Non-pigmented ciliary epithelial cell (primary cell): ENCODE measurements around the gene RADIL.

Source experiments
- DNase-seq: peaks from one replicate; pipeline ENCODE4 v3.0.0-alpha.2; 2010; ENCODE audit warnings: low read depth

The RADIL gene

DNA sequence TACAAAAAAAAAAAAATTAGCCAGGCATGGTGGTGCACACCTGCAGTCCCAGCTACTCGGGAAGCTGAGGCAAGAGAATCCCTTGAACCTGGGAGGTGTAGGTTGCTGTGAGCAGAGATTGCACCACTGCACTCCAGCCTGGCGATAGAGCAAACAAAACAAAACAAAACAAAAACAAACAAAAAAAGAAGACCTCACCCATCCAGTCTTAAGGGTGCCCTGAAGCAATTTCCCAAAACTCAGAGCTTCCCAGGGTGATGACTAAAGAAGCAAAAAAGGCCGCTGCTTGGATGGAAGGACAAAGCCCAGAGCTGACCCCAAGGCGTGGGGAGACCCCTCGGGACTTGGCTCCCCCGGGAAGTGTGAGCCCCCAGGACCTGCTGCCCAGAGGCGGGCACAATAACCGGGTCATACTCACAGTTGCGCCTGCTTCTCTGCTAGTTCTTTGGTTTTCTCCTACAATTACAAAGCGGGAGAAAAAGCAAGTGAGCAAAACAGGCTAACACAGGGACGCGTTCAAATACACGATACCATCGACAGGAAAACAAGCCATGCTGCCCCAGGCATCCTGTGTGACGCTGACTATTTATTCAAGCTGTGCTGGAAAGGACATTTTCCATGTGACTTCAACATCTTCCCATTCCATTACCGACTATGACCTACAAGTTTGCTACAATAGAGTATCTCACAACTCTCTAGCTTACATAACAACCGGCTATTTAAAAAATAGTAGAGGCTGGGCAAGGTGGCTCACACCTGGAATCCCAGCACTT is 51.6 kb downstream of the RADIL start:
- no peak for DNase-seq

DNA sequence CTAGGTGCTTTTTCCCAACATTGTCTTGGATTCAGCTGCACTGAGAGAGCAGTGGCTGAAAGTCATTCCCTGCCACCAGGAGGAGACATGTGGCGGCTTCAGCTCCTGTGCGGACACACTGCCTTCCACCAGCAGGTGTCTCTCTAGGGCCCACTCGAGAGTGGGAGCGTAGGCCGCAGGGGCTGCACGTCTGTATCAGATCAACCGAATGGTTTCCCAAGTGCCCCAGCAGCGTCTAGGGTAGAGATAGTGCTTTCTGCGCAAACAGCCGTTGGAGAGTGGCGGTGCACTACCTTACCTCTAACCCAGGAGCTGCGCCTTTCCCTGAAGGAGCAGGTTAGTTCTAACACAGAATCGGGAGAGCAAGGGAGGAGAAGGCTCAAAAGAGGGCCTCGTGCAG is 53.3 kb downstream of the RADIL start:
- no peak for DNase-seq

DNA sequence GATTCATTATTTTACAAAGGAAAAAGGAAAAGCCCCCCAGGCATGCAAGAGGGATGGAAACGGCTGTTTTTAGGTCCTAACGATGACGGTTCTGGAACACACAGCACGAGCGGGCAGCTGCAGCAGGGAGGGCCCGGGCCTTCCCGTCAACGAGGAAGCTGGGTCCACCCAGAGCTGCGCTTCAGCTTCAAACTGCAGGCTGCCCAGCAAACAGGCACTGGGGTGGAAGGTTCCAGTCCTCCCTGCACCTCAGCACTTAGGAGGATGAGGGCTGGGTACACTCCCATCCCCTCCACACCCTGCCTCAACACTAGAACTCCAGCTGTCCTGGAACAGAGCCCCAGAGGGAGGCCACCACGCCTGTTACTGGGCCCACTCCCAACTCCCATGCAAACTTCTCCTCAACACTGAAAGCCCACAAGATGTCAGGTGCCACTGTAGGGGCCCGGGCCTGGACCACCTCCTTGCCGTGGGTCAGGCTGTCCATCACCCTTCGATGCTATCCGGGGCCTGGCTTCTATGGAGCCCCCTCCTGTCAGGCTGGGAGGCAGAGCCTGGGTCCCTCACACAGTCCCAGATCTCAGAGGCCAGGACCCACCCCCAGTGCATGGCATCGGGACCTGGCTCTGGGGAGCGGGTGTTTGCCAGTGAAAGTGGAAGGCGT is 54.7 kb downstream of the RADIL start:
- DNase-seq = no peak

DNA sequence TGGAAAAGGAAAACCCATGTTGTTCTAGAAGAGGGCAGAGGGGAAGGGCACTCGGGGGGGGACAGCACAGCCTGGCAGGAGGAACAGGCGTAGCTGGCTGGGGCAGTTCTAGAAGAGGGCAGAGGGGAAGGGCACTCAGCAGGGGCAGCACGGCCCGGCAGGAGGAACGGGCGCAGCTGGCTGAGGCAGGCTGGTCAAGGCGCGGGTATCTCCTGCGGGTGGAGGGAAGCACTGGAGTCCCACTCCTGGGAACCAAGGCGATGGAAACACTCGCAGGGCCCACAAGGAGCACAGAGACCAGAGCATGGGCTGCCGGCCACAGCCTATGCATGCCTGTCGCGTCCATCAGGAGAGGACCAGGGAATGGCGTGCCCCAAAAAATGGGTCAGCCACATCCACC is 58.4 kb downstream of the RADIL start:
- no peak for DNase-seq

DNA sequence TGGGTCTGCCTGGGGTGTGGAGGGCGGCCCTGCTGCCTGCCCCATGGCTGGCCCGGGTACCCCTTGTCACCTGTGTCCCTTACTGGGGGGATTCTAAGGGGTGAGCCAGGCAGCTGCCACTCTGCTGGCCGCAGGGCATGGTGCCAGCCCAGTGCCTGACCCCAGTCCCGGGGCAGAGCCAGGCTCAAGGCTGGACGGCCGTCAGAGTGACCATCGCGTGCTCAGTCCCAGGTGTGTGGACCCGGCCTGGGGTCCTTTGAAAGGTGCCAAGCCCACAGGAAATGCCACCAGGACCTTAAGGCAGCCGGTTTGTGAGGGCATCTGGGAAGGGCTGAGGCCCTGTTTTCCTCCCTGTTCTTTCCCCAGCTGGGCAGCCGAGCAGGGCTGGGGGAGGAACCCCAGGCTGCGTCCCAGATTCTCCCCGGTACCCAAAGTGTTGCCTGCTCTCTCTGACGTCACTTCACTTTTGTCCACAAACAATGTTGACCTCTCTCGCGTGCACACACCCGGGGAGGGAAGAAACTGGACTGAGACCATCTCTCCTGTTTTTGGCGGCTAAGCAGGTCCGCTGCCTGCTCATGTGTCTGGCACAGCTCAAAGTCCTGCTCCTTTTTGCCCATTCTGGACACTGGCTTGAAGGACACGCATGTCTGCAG is 59.3 kb downstream of the RADIL start:
- no peak for DNase-seq

DNA sequence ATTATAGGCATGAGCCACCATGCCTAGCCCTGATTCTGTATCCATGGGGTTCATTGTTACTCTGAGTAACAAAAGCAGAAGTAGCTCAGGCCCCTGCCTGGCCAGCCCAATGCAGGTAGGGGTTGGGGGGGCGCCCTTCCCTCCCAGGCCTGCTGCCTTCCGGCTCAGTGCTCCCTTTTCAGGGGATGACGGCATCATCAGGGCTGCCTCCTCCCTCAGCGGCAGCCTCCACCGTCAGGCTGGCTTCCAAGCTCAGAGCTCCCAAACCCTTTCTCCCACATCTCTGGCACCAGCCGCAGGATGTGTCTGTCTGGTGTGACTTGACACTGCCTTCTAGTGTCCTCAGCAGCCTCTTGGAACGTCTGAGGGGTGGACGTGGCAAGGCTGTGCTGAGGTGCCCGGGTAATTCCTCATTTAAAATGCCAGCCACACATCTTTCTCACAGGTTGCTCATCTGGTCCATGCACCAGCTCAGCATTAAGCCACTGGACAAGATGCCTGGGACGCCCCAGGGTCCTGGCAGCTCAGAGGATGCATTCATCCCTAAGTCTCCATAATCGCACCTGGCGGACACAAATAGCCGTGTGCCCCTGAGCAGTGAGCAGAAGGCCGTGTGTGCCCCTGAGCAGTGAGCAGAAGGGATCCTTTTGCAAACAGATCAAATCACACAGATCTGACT is 59.9 kb downstream of the RADIL start:
- DNase-seq = no peak

DNA sequence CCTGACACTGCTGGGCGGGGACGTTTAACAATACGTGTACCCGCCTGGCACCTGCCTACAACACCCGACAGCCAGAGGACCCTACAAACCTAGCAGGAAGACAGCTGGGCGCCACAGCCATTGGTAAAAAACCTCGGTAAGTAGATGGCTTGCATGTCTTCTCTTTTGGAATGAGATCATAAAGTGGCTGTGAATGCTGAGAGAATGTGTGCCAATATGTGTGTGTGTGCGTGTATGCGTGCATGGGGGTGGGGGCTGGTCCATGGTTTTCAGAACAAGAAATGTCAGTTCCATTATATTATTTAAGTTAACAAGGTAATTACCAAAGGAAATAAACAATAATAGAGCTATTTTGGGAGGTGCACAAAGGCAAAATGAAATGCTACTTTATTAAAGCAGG is 60.8 kb downstream of the RADIL start:
- no peak for DNase-seq

DNA sequence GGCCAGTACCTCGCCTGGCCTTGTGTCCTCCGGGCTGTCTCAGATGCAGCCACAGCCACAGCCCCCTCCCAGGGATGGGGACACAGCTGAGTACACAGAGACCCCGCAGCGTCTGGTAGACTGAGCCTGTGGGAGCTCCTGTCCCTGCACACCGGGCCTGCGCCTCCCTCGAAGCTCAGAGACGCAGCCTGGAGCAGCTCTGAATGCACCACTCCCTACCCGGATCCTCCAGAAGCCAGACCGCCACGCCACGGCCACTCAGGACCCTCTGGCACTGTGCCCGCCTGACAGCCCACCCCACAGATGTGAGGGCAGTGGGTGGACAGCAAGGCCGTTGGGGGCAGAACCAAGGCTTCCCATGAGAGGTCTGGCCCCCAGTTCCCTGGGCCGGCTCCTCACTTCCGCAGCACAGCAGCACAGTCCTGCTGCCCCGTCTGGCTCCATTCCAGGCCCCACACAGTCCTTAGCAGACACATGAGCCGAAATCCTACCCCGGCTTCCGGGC is 62.5 kb downstream of the RADIL start:
- no peak for DNase-seq

DNA sequence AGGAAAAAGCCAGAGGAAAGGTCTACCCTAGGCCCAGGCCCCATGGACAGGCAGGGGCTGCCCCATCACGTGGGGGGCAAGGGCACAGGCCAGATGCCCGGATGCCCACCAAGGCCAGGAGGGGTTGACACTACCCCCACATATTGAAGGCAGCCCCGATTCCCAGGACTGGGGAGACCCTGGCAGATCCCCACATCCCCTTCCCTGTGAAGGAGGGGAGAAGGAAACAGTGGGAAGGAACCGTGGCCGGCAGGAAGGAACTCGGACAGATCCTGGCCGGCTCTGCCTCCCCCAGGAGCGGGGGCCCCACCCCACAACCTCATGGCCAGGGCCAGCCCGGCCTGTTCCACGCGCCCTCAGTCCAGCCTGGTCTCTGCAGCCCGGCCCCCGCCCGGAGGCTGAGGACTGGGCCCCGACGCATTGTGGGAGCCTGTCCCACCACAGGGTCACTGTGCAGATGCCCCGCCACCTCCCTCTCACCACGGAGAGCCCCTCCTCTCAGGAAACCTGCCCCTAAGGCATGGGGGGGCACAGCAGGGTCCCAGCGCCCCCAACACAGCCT is 63.0 kb downstream of the RADIL start:
- no peak for DNase-seq

DNA sequence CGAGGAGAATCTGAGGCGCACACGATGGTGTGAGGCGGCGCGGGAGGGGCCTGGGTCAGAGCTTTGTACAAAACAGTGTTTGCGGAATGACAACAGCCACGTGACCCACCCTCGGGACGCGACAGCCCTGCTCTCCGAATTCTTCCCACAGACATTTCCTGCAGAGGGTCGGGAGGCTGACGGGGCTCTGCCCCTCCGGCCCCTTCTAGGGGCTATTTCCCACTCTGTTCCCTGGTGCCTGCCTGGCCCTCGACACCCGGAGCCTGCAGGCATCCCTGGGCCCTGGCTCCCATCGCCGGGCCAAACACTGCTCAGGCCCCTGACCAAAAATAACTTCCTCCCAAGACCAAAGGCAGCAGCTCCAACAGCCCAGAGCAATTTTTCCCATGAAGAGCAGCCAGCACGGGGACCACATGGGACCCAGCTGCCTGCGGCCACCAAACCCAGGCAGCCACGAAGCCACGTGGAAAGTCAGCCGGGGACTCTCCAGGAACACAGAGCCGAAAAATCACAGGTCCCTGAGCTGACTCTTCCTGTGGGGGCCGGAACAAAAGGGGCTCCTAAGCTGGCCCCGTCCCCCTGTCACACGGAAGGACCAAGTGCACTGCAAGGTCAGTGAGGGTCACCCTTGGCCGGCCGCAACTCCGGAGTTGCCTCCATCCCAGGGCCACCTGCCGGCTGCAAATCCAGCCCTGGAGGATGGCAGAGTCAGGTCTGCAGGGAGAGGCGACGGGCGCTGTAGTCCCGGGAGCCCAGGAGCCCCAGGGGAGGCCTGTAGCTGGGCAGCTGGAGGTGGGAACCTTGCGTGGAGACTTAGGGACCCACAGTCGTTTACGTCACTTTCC is 63.7 kb downstream of the RADIL start:
- no peak for DNase-seq

DNA sequence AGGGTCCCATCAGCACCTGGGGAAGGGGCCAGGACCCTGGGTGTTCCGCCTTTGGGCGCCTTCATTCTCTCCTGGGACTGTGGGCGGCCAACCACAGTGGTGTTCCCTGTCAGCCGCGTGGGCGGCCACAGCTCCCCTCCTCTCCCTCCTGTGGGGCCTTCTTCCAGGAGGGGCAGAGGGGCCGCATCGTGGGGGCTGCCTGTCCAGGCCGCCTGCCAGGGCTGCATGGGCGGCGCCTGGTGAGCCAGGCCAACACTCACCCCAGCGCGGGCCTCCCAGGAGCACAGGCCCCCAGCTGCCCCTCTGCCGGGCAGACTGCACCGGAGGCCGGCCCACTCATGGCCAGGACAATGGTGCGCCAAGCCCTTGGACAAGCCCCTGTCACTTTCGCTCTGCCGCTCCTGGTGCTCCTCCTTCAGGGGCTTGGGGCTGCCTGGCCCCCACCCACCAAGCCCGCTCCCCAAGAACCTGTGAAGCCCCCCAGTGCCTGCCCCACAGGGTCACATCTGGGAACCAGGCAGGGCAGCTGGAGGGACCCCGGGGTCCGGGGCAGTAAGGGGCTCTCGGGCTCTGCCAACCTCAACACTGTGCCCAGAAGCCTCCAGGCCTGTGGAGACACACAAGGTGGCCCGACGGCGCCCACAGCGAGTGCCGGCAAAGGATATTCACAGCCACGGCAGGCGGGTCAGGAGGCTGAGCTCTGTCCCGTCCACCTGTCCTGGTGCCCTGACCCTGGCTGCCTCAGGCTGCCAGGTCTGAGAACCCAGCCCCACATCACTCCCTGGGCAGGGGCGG is 65.3 kb downstream of the RADIL start:
- DNase-seq = no peak

DNA sequence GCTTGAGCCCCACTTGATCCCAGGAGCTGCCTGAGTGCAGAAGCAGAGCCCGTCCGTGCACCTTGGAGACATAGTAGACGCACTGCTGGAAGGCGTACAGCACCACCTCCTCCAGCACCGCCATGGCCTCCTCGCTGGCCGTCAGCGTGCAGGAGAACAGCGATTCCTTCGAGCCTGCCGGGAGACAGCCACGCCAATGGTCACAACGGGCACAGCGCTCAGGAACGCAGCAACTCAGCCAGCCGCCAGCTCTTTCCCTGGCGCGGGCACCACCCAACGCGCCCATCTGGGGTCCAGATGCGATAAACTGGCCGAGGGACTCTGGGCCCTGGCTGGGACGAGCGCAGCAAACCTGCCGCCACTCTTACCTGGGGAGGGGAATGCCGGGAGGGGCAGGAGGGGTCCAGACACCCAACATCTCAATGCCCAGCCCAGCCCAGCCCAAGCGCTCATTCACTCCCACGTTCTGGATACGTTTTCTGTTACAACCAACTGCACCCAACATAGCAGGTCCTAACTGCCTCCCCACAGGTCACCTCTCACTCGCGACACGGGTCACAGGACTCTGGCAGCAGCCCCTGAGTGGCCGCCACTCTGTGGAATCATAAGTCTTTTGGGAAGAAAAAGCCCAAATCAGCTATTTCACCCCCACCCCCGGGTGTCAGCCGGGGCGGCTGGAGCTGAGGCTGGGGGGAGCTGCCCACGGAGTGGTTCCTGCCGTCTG is 66.2 kb downstream of the RADIL start:
- DNase-seq = no peak

DNA sequence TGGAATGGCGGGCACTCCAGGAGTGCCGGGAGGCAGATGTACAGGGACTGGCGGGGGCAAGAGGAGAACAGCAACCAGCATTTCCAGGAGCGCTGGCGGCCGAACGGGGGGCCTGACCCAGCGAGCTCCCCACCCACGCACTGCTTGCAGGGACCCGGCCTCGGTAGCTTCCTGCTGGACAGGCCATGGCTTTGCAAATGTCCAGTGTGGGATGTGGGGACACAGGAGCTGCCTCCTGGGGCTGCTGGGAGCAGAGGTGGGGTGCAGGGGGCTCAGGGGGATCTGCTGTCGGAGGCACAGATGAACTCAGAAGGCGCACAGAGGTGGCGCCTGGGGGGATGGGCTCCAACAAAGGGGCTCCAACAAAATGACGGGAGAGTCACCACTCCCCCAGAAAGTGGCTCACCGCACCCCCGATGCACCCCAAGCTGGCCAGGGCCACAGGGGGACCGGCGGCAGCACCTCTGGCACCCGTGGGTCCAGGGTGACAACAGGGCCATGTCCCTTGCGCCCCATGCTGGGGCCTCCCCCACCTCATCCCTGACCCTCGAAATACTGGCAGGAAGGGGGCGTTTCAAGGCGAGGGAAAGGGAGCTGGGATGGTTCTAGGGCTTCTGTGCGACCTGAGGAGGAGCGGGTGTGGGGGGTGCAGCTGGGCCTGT is 67.0 kb downstream of the RADIL start:
- no peak for DNase-seq

DNA sequence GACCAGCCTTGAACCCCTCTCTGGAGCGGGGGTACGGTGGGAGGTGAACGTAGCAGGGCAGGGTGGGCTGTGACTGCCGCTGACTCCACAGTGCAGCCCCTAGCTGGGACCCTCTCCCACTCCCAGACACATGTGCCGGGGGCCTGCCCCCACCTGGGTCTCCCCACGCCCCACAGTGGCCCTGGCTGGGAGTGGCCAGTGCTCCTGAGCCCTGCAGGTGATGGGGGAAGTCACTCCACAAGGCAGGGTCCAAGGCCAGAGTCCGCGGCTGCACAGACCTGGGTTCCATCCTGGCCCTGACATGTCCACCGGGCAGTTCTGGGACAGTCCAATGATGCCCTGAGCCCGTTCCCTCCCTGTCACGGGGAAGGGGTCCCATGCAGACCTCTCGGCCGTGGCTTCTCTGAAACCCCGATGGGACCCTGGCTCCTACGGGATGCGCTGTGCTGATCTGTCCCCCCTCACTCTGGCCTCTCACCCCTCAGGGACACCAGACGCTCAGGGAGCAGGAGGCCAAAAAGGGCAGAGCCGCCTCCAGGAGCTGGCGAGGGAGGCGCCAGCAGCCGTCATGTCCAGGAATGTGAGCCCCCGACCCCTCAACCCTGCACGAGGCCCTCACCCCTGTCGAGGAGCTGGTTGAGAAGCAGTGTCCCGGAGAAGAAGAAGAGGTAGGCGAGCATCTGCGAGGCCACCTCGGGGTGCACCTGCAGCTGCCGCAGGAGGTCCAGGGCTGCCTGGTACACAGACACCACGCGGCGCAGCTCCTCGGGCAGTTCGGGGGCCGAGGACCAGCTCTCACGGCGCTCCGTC is 67.7 kb downstream of the RADIL start:
- no peak for DNase-seq

DNA sequence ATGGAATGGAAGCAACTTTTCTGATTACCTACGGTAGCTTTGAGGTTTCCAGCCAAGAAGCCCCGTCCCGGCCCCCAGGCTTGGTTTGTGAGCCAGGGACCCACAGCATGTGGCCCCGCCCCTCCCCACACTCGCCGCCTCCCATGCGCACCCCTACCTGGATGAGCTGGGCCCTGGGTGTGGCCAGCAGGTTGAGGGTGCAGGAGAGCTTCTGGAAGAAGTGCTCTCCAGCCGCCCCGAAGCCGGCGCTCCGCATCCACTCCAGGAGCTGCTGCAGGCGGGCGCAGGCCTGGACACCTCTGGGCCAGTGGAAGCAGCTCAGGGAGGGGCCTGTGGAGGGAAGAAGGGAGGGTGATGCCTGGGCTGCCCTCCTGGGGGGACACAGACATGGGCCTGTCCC is 68.4 kb downstream of the RADIL start:
- DNase-seq = no peak

DNA sequence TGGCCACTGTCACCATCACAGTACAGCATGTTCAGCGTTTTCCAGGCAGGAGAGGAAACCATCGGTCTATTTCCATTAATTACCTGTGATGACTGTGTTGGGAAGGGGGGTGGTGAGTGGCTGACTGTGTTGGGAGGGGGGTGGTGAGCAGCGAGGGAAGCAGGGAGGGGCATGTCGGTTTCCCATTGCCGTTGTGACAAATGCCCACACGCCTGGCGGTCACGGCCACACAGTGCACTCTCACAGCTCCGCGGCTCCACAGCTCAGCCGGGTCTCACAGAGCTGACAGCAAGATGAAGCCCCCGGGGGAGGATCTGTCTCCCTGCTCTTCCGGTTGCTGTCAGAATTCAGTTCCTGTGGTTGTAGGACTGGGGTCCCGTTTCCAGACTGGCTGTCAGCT is 69.1 kb downstream of the RADIL start:
- DNase-seq = no peak

DNA sequence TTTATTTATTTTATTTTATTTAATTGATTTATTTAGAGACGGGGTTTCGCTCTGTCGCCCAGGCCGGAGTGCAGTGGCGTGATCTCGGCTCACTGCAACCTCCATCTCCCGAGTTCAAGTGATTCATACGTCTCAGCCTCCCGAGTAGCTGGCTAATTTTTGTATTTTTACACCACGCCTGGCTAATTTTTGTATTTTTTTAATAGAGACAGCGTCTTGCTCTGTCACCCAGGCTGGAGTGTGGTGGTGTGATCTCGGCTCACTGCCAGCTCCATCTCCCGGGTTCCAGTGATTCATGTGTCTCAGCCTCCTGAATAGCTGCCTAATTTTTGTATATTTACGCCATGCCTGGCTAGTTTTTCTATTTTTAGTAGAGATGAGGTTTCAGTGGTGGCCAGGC is 73.8 kb downstream of the RADIL start:
- no peak for DNase-seq

DNA sequence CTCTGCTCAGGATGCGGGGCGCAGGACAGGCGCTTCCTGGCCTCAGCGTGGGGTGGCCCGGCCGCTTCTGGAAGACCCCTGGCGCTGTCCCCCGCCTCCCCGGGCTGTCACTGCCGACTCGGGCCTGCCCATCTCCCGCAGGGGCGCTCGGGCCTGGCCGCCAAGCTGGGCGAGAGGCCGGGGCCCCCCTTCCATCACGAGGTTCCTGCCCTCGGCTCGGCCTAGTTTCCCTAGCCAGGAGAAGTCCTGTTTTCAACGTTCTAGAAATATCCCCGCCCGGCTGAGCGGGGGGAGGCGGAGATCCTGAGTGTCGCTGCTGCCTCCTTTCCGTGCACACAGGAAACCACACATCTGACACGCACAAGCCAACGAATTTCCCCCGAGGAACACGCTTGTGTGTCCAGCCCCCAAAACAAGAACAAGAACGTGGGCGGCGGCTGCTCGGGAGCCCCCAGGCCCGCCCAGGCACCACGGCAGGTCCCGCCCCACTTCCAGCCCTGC is 74.4 kb downstream of the RADIL start:
- DNase-seq = no peak
